GM23338 (cell line): Measurements from ENCODE around the gene IMPG2. TPM values are rescaled to one million over a fixed set of nuclear protein-coding genes. Genes with fewer than 3 reads are reported as not detected.

Experiments
- ATAC-seq: fragments of 200-7000 bp; cut with Tn5 transposase; 3 replicates; pipeline ENCODE4 v1.9.1; 2020
- DNase-seq: peaks from one replicate; pipeline ENCODE4 v3.0.0-alpha.2; 2015; ENCODE audit warnings: low spot score
- H2AFZ ChIP-seq: fragments of 200-600 bp; sonication (generic); 2 replicates; pipeline ENCODE4 v1.8.0; 2016; ENCODE audit warnings: antibody characterized with exemption, mild to moderate bottlenecking, moderate library complexity
- H3F3A ChIP-seq: fragments of 200-600 bp; sonication (generic); replicated peaks from 2 replicates; pipeline ENCODE4 v1.8.0; 2017; ENCODE audit warnings: antibody characterized with exemption, mixed run types, low read depth
- H3K27ac ChIP-seq: fragments of 200-600 bp; sonication (generic); 2 replicates; pipeline ENCODE4 v1.6.1; 2016; ENCODE audit warnings: low read depth
- H3K27me3 ChIP-seq: fragments of 200-600 bp; sonication (generic); 2 replicates; pipeline ENCODE4 v1.8.0; 2016; ENCODE audit warnings: mild to moderate bottlenecking, mixed run types, moderate library complexity; ENCODE audit not compliant: insufficient read depth
- H3K36me3 ChIP-seq: fragments of 200-600 bp; sonication (generic); 2 replicates; pipeline ENCODE4 v1.8.0; 2016; ENCODE audit warnings: mild to moderate bottlenecking; ENCODE audit not compliant: insufficient read depth
- H3K4me1 ChIP-seq: fragments of 200-600 bp; sonication (generic); 2 replicates; pipeline ENCODE4 v1.8.0; 2016; ENCODE audit warnings: mild to moderate bottlenecking, moderate library complexity; ENCODE audit not compliant: insufficient read depth
- H3K4me2 ChIP-seq: fragments of 200-600 bp; sonication (generic); 2 replicates; pipeline ENCODE4 v1.7.1; 2017; ENCODE audit warnings: mixed run types
- H3K4me3 ChIP-seq: fragments of 200-600 bp; sonication (generic); 2 replicates; pipeline ENCODE4 v1.6.1; 2016; ENCODE audit warnings: mixed run types
- H3K79me2 ChIP-seq: fragments of 200-600 bp; sonication (generic); replicated peaks from 2 replicates; pipeline ENCODE4 v1.8.0; 2017; ENCODE audit warnings: mild to moderate bottlenecking; ENCODE audit not compliant: insufficient read depth
- H3K9me2 ChIP-seq: fragments of 200-600 bp; sonication (generic); 2 replicates; pipeline ENCODE4 v1.8.0; 2017; ENCODE audit not compliant: insufficient read depth
- H4K20me1 ChIP-seq: fragments of 200-600 bp; sonication (generic); replicated peaks from 2 replicates; pipeline ENCODE4 v1.8.0; 2017; ENCODE audit warnings: mild to moderate bottlenecking; ENCODE audit not compliant: insufficient read depth
- H3K27ac Mint-ChIP-seq: 2 replicates; pipeline ENCODE4 v1.8.0; 2020; ENCODE audit warnings: inconsistent platforms, mild to moderate bottlenecking, moderate library complexity, mixed read lengths
- H3K27me3 Mint-ChIP-seq: 3 replicates; pipeline ENCODE4 v1.8.0; 2022; ENCODE audit warnings: low read depth, mild to moderate bottlenecking, moderate library complexity, mixed read lengths, inconsistent platforms; ENCODE audit not compliant: insufficient read depth, poor library complexity
- H3K36me3 Mint-ChIP-seq: 3 replicates; pipeline ENCODE4 v1.8.0; 2021; ENCODE audit warnings: low read depth, mild to moderate bottlenecking, inconsistent platforms, moderate library complexity, mixed read lengths
- H3K4me1 Mint-ChIP-seq: 3 replicates; pipeline ENCODE4 v1.8.0; 2020; ENCODE audit warnings: mild to moderate bottlenecking, inconsistent platforms, mixed read lengths
- H3K4me3 Mint-ChIP-seq: 3 replicates; pipeline ENCODE4 v1.8.0; 2021; ENCODE audit warnings: moderate library complexity, mild to moderate bottlenecking, inconsistent platforms, mixed read lengths
- H3K9me3 Mint-ChIP-seq: 3 replicates; pipeline ENCODE4 v1.8.0; 2020; ENCODE audit warnings: moderate library complexity, mild to moderate bottlenecking, inconsistent platforms, mixed read lengths
- CREB1 ChIP-seq: fragments of 250-450 bp; sonication (Bioruptor Pico); IDR thresholded peaks from 2 replicates; pipeline ENCODE4 v1.5.0; 2020; ENCODE audit warnings: low read depth, mild to moderate bottlenecking, moderate library complexity
- EZH2 ChIP-seq: fragments of 200-600 bp; sonication (generic); IDR thresholded peaks from one replicate; pipeline ENCODE4 v1.8.0; 2017; ENCODE audit warnings: antibody characterized with exemption, mild to moderate bottlenecking, low read depth; ENCODE audit not compliant: unreplicated experiment
- JUNB ChIP-seq: IDR thresholded peaks from one replicate; pipeline ENCODE4 v1.6.1; 2016; ENCODE audit warnings: antibody characterized with exemption; ENCODE audit not compliant: unreplicated experiment
- POLR2AphosphoS5 ChIP-seq: IDR thresholded peaks from 2 replicates; pipeline ENCODE4 v1.6.1; 2016; ENCODE audit warnings: antibody characterized with exemption, low read depth
- ZNF114 ChIP-seq: fragments of 250-450 bp; sonication (Bioruptor Pico); IDR thresholded peaks from 2 replicates; pipeline ENCODE4 v1.5.0; 2020; ENCODE audit warnings: mild to moderate bottlenecking, moderate library complexity
- polyA plus RNA-seq: library from polyadenylated mRNA; unstranded; fragments of >200 nt; fragmentation: Nextera tagmentation; extraction: Ambion mirVana; gene quantifications from 2 replicates; pipeline ENCODE4 v1.2.1, GENCODE V29; 2016
- total RNA-seq: library from RNA; depleted of rRNA; stranded (reverse); fragments of >200 nt; shearing (Covaris generic); gene quantifications from 2 replicates; pipeline ENCODE4 v1.2.3, GENCODE V29; 2014; rRNA removed
- TF ChIP-seq, protein P1 (sequence below), 2 experiments: fragments of 200-600 bp in 1 of 2; sonication (generic) in 1 of 2; conservative IDR thresholded peaks; 2 replicates each; pipeline versions ENCODE4 v1.5.1 to v1.6.1; 2016 to 2017; ENCODE audit warnings: antibody characterized with exemption in 2 of 2, low read depth in 2 of 2, mild to moderate bottlenecking in 2 of 2, moderate library complexity in 1 of 2
- TF ChIP-seq, protein P2 (sequence below): IDR thresholded peaks from one replicate; pipeline ENCODE4 v1.6.1; 2018; ENCODE audit warnings: antibody characterized with exemption; ENCODE audit not compliant: unreplicated experiment

IMPG2 gene
- total and polyA plus RNA-seq, 2 experiments from 2014 or later = not detected

DNA sequence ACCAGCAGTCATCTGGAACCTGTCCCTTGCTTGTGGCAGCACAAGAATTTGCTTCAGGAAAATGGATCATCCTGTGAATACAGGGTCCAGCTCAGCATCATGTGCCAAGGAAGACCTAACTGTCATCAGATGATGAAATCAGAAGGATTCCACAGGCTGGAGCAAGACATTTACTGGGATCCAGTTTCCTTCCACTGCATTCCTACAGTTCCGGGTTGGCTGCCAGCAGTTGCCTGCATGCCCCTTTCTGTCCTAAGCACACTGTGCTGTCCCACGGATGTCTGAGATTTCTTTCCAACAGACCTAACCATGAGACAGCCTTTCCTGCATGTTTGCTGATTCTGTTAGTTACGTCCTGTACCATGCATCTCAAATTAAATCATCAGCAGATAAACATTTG, 140.7 kb downstream of the IMPG2 start (continued):
- TF ChIP-seq, protein P1, sequence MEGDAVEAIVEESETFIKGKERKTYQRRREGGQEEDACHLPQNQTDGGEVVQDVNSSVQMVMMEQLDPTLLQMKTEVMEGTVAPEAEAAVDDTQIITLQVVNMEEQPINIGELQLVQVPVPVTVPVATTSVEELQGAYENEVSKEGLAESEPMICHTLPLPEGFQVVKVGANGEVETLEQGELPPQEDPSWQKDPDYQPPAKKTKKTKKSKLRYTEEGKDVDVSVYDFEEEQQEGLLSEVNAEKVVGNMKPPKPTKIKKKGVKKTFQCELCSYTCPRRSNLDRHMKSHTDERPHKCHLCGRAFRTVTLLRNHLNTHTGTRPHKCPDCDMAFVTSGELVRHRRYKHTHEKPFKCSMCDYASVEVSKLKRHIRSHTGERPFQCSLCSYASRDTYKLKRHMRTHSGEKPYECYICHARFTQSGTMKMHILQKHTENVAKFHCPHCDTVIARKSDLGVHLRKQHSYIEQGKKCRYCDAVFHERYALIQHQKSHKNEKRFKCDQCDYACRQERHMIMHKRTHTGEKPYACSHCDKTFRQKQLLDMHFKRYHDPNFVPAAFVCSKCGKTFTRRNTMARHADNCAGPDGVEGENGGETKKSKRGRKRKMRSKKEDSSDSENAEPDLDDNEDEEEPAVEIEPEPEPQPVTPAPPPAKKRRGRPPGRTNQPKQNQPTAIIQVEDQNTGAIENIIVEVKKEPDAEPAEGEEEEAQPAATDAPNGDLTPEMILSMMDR (conservative IDR thresholded peaks at IDR 0.05; ENCODE audit: low read depth in 2 of 2) = no peak
- no peak for TF ChIP-seq ZNF114 (CRISPR knock-in tag)

DNA sequence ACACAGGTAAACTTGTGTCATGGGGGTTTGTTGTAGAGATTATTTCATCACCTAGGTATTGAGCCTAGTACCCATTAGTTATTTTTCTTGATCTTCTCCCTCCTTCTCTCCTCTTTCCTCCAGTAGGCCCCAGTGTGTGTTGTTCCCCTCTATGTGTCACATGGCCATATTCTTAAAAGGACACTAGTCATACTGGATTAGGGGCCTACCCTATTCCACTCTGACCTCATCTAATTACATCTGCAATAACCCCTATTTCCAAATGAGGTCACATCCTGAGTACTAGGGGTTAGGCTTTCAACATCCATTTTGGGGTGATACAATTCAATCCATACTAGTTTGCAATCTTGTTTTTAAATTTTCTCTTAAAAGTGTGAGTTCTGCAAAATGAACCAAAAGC, 142.8 kb downstream of the IMPG2 start:
- H3K79me2 ChIP-seq = no peaks in the 10 kb centered on the region
- Mint-ChIP-seq H3K9me3 (peaks cover 7% of the 10 kb centered on the region; the same call in 1 of the 3 replicates), H3K27ac (no peak overlapping the region), H3K27me3 (no peaks in the 10 kb centered on the region), H3K4me3 (no peak overlapping the region), H3K36me3 (no peaks in the 10 kb centered on the region), H3K4me1 (no peaks in the 10 kb centered on the region)
- H3K27me3 ChIP-seq = no peaks in the 10 kb centered on the region
- H4K20me1 ChIP-seq = no peaks in the 10 kb centered on the region
- no peak overlapping the region for H3K4me3 ChIP-seq
- 0 out of 2 replicates have a peak, but pooled peaks cover 10% of the 10 kb centered on the region for H3K9me2 ChIP-seq
- TF ChIP-seq EZH2 = no peak
- TF ChIP-seq JUNB = no peak
- TF ChIP-seq, protein P2, sequence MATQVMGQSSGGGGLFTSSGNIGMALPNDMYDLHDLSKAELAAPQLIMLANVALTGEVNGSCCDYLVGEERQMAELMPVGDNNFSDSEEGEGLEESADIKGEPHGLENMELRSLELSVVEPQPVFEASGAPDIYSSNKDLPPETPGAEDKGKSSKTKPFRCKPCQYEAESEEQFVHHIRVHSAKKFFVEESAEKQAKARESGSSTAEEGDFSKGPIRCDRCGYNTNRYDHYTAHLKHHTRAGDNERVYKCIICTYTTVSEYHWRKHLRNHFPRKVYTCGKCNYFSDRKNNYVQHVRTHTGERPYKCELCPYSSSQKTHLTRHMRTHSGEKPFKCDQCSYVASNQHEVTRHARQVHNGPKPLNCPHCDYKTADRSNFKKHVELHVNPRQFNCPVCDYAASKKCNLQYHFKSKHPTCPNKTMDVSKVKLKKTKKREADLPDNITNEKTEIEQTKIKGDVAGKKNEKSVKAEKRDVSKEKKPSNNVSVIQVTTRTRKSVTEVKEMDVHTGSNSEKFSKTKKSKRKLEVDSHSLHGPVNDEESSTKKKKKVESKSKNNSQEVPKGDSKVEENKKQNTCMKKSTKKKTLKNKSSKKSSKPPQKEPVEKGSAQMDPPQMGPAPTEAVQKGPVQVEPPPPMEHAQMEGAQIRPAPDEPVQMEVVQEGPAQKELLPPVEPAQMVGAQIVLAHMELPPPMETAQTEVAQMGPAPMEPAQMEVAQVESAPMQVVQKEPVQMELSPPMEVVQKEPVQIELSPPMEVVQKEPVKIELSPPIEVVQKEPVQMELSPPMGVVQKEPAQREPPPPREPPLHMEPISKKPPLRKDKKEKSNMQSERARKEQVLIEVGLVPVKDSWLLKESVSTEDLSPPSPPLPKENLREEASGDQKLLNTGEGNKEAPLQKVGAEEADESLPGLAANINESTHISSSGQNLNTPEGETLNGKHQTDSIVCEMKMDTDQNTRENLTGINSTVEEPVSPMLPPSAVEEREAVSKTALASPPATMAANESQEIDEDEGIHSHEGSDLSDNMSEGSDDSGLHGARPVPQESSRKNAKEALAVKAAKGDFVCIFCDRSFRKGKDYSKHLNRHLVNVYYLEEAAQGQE = no peak
- TF ChIP-seq POLR2AphosphoS5 = no peak
- no peak for TF ChIP-seq CREB1 (CRISPR knock-in tag)
- ATAC-seq = no peak
- DNase-seq = no peak
- H3F3A ChIP-seq = no peaks in the 10 kb centered on the region
- no peaks in the 10 kb centered on the region for H3K4me1 ChIP-seq
- H2AFZ ChIP-seq = no peak overlapping the region
- no peaks in the 10 kb centered on the region for H3K36me3 ChIP-seq
- H3K27ac ChIP-seq = no peak overlapping the region
- no peak overlapping the region for H3K4me2 ChIP-seq

Other genes starting within 250 kb of the IMPG2 start
- 9.0 and 11.0 TPM in 2 replicates for gene SENP7, start 192.6 kb upstream of the IMPG2 start, total RNA-seq
- 4.5 and 5.0 TPM in 2 replicates for gene SENP7, start 192.6 kb upstream of the IMPG2 start, polyA plus RNA-seq
- 59.7 and 61.9 TPM in 2 replicates for gene TRMT10C, start 241.3 kb upstream of the IMPG2 start, total RNA-seq
- gene TRMT10C, start 241.3 kb upstream of the IMPG2 start, polyA plus RNA-seq = 133 and 145 TPM in 2 replicates